Adipocyte (in vitro differentiated cells): Measurements from ENCODE around the gene B4GALT5.
A peak's percentile ranks its signal among the peaks of the same experiment; 100 is the strongest.
"Not testable (repeated sequence)": the region's sequence is repeated elsewhere in the genome, so short reads cannot be mapped to it uniquely, and the experiment has no call there.

Experiments
- DNase-seq: peaks from one replicate; pipeline ENCODE4 v3.0.0-alpha.2; 2015; ENCODE audit warnings: low read depth
- H3K27me3 ChIP-seq: replicated peaks from 2 replicates; pipeline ENCODE4 v1.7.0; 2013; ENCODE audit warnings: mild to moderate bottlenecking, low read length, moderate library complexity; ENCODE audit not compliant: control insufficient read depth, insufficient read depth
- H3K36me3 ChIP-seq: 2 replicates; pipeline ENCODE4 v1.7.0; 2013; ENCODE audit warnings: low read length, mild to moderate bottlenecking, moderate library complexity; ENCODE audit not compliant: control insufficient read depth, insufficient read depth, severe bottlenecking
- H3K4me1 ChIP-seq: 2 replicates; pipeline ENCODE4 v1.7.0; 2013; ENCODE audit warnings: mild to moderate bottlenecking, low read length, moderate library complexity; ENCODE audit not compliant: control insufficient read depth, insufficient read depth
- H3K4me3 ChIP-seq: 2 replicates; pipeline ENCODE4 v1.7.0; 2013; ENCODE audit warnings: mild to moderate bottlenecking, low read length, moderate library complexity
- H3K9ac ChIP-seq: 2 replicates; pipeline ENCODE4 v1.7.0; 2013; ENCODE audit warnings: mild to moderate bottlenecking, low read length, moderate library complexity
- H3K9me3 ChIP-seq: 2 replicates; pipeline ENCODE4 v1.7.0; 2013; ENCODE audit warnings: mild to moderate bottlenecking, low read length, moderate library complexity; ENCODE audit not compliant: control insufficient read depth

B4GALT5 gene

DNA sequence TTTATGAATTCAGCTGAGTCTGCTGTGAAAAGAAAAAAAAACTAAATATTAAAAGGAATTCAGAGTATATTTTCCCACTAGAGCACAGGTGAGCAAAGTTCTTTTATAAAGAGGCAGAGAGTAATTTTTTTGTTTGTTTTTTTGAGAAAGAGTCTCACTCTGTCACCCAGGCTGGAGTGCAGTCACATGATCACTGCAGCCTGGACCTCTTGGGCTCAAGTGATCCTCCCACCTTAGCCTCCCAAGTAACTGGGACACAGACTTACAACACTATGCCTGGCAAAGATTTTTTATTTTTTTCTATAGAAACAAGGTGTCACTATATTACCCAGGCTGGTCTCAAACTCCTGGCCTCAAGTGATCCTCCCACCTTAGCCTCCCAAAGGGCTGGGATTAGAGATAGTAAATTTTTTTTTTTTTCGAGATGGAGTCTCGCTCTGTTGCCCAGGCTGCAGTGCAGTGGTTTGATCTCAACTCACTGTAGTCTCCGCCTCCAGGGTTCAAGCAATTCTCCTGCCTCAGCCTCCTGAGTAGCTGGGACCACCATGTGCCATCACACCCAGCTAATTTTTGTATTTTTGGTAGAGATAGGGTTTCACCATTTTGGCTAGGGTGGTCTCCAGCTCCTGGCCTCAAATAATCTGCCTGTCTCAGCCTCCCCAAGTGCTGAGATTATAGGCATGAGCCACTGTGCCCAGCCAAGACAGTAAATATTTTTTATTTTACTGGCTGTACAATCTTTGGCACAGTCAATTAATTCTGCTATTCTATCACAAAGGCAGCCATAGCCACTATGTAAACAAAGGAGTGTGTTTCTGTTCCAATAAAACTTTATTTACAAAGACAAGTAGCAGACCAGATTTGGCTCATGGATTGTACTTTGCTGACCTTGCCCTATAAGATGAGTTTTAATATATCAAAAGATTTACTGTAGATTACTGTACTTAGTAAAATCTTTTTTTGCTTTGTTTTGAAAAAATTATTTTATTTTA, 14.5 kb upstream of the B4GALT5 start:
- H3K27me3 ChIP-seq = no peaks in the 10 kb centered on the region

DNA sequence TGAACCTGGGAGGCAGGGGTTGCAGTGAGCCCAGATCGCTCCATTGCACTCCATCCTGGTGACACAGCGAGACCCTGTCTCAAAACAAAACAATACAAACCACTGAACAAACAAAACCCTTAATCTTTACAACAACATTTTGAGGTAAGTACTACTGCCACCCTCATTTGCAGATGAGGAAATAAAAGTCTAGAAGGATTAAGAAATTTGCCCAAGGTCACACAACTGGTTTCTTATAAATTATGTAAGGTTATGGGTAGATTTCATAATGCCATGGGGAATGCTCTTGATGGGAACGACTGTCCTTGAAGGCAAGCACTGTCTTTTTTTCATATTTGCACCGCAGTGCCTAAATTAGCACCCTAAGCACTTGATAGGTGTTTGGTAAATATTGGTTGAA, 13.8 kb upstream of the B4GALT5 start:
- DNase-seq = no peak
- H3K4me1 ChIP-seq = peaks cover 28% of the 10 kb centered on the region
- no peak overlapping the region for H3K9ac ChIP-seq
- no peak overlapping the region for H3K4me3 ChIP-seq
- H3K9me3 ChIP-seq = peaks cover 4% of the 10 kb centered on the region
- no peaks in the 10 kb centered on the region for H3K27me3 ChIP-seq
- no peaks in the 10 kb centered on the region for H3K36me3 ChIP-seq

More for the DNA sequence above, 14.5 kb upstream of the B4GALT5 start:
- peaks cover 28% of the 10 kb centered on the region for H3K4me1 ChIP-seq
- H3K9ac ChIP-seq = no peak overlapping the region
- no peak for DNase-seq
- no peak overlapping the region for H3K4me3 ChIP-seq
- H3K9me3 ChIP-seq = peaks cover 4% of the 10 kb centered on the region
- no peaks in the 10 kb centered on the region for H3K36me3 ChIP-seq

DNA sequence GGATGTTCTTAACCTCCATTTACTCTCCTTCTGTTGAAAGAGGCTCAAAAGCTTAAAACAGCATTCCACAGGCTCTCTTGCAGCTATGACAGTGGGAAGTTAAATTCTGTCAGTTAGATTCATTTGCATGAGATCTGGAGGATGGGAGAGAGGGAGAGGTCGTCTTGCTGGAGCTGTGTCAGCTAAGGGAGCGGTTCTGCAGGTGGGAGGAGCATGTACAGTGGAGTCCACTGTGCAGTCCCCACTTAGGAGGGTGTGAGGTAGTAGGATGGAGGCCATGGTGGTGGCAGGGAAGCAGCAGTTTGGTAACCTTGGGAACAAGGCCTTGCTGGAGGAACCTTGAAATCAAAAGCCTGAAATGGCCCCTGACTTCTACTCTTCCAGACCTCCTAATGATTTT, 12.0 kb upstream of the B4GALT5 start:
- DNase-seq = no peak
- H3K4me1 ChIP-seq = peaks cover 28% of the 10 kb centered on the region
- H3K36me3 ChIP-seq = no peaks in the 10 kb centered on the region
- H3K9me3 ChIP-seq = peaks cover 4% of the 10 kb centered on the region
- H3K27me3 ChIP-seq = no peaks in the 10 kb centered on the region
- H3K9ac ChIP-seq = no peak overlapping the region
- no peak overlapping the region for H3K4me3 ChIP-seq

DNA sequence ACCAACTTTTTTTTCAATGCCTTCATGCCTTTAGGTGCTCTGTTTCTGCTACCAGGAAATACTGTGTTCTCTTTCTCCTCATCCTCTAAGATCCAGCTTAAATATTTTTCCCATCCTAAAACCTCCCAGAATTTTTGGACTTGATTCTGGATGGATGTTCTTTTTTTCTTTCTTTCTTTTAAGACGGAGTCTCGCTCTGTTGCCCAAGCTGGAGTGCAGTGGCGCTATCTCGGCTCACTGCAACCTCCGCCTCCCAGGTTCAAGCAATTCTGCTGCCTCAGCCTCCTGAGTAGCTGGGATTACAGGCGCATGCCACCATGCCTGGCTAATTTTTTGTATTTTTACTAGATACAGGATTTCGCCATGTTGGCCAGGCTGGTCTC, 11.5 kb upstream of the B4GALT5 start:
- H3K9me3 ChIP-seq, H3K27me3 ChIP-seq, DNase-seq, H3K36me3 ChIP-seq: not testable (repeated sequence)
- Histone ChIP-seq H3K4me3 (peak overlapping the region; percentile 65), H3K9ac (peak overlapping the region; percentile 35), H3K4me1 (peaks cover 28% of the 10 kb centered on the region)

DNA sequence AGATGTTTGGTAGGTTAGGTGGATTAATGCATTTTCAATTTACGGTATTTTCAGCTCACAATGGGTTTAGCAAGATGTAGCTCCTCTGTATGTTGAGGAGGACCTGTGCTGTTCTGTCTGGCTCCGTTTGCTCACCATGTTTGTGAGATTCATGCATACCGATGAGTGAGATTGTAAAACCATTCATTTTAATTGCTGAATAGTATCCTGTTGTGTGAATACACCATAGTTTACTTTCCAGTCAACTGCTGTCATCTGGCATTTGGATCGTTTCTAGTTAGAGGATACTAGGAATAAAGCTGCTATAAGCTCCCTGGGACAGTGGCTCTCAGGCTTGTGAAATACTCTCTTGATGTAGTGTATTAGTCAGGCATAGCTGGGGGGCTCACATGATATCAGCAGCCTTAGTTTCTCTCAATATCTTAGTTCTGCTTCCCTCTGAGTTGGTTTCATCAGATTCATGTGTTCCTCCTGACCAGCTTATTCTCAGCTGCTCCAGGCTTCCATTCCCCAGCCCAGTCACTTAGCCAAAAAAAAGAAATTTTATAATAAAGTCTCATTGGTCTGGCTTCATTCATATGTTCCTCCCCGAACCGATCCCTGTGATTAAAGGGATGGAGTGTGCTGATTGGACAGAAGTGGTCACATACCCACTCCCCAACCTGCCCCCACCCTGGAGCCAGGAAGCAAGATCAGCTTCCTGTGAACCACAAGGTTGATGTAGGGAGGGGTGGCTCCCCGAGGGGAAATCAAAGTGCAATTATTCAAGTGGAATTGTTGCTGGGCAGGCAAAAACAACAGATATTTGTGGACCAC, 10.9 kb upstream of the B4GALT5 start:
- no peaks in the 10 kb centered on the region for H3K36me3 ChIP-seq
- H3K9me3 ChIP-seq = peaks cover 4% of the 10 kb centered on the region
- no peaks in the 10 kb centered on the region for H3K27me3 ChIP-seq
- peak overlapping the region; percentile 65 for H3K4me3 ChIP-seq
- peak overlapping the region; percentile 35 for H3K9ac ChIP-seq
- H3K4me1 ChIP-seq = peaks cover 23% of the 10 kb centered on the region
- DNase-seq = peak; percentile 77

DNA sequence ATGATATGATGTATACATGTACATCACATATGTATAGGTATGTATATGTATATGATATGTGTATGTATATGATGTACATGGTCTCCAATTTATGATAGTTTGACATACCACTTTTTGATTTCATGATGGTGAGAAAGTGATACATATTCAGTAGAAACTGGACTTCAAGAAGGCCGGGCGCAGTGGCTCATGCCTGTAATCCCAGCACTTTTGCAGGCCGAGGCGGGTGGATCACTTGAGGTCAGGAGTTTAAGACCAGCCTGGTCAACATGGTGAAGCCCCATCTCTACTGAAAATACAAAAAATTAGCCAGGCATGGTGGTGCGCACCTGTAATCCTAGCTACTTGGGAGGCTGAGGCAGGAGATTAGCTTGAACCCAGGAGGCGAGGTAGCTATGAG, 10.1 kb upstream of the B4GALT5 start:
- not testable (repeated sequence) for H3K27me3 ChIP-seq, H3K9me3 ChIP-seq, DNase-seq, H3K36me3 ChIP-seq, H3K4me3 ChIP-seq, H3K9ac ChIP-seq
- H3K4me1 ChIP-seq = peaks cover 21% of the 10 kb centered on the region

DNA sequence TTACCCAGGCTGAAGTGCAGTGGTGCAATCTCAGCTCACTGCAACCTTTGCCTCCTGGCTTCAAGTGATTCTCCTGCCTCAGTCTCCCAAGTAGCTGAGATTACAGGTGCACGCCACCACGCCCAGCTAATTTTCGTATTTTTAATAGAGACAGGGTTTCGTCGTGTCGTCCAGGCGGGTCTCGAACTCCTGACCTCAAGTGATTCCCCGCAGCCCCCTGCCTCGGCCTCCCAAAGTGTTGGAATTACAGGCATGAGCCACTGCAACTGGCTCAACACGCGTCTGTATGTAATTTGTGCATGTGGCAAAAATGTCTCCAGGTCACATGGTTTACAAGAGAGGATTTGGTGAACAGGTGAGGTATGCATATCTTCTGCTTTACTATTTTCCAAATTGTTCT, 7.6 kb upstream of the B4GALT5 start:
- H3K27me3 ChIP-seq = not testable (repeated sequence)

DNA sequence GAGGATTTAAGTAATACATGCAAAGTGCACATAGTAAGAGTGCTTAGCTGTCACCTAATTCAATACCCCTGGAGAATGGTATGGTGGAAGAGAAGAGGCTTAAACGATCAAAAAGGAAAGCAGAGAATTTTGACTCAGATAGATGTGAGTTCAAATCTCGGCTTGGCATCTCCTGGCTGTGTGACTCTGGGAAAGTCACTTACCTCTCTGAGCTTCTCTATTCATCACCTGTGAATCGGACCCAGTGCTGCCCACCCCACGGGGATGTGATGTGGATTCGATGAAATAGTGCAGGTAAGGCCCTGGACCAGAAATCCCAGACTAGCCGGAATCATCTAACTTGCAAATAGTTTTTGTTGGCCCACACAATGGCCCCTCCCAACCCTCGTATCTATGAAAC, 1.8 kb upstream of the B4GALT5 start:
- Histone ChIP-seq H3K36me3 (no peaks in the 10 kb centered on the region), H3K4me1 (peaks cover 18% of the 10 kb centered on the region), H3K9me3 (no peaks in the 10 kb centered on the region), H3K9ac (no peak overlapping the region), H3K27me3 (no peaks in the 10 kb centered on the region), H3K4me3 (no peak overlapping the region)
- DNase-seq = no peak

More for the DNA sequence above, 7.6 kb upstream of the B4GALT5 start:
- not testable (repeated sequence) for H3K36me3 ChIP-seq, DNase-seq, H3K9me3 ChIP-seq, H3K9ac ChIP-seq, H3K4me3 ChIP-seq
- H3K4me1 ChIP-seq = peaks cover 11% of the 10 kb centered on the region

DNA sequence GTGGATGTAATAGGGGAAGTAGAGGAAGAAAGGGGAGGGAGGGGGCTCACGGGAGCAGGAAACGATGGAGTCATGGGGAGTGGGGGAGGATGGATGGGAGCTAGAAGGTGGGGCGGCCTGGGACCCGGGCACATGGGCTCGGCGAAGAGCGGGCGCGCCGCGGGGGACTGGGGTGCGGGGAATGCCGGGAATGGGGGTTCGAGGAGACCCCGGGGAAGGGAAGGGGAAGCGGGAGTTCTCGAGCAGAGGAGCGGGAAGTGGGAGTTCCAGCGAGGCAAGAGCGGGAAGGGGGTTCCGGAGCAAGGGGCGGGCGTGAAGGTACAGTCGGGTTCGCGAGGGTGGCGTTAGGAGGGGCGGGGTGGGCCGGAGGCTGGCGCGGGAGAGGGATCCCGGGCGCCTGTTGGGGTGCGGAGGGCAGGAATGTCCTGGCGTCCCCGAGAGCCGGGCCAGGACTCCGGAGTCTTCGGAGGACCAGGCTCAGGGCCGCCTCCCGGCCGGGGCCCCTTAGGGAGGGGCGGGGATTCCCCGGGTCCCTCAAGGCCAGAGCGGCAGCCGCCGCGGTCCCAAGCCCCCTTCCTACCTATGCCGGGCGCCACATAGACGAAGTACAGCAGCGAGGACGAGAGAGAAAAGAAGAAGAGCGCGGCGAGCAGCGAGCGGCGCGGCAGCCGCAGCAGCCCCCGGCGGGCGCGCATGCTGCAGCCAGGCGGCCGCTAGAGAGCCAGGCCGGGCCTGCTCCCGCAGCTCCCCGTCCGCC, 504 bp downstream of the B4GALT5 start:
- Histone ChIP-seq H3K9ac (peak overlapping the region; percentile 95), H3K9me3 (no peaks in the 10 kb centered on the region), H3K36me3 (no peaks in the 10 kb centered on the region), H3K4me1 (peaks cover 29% of the 10 kb centered on the region), H3K27me3 (no peaks in the 10 kb centered on the region), H3K4me3 (peak overlapping the region; percentile 90)
- DNase-seq = peak; percentile 60

DNA sequence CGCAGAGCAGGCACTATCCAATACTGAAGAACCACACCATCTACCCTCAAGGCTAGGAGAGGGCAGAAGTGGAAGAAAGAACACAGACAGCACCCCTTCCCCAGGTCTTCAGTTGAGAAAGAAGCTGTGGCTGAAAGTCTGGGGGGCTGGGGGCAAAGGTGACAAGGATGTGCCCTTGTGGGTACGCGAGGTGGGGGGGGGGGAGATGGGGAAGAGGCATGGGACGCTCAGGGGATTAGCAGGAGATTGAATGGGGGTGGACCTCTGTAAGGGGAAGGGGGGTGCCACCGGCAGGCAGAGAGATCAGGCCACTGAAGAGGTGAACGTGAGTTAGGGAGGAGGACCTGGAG, 1.1 kb downstream of the B4GALT5 start:
- Histone ChIP-seq H3K4me1 (peaks cover 29% of the 10 kb centered on the region), H3K9ac (peak overlapping the region; percentile 95), H3K27me3 (no peaks in the 10 kb centered on the region), H3K36me3 (no peaks in the 10 kb centered on the region), H3K9me3 (no peaks in the 10 kb centered on the region), H3K4me3 (peak overlapping the region; percentile 90)
- no peak for DNase-seq

DNA sequence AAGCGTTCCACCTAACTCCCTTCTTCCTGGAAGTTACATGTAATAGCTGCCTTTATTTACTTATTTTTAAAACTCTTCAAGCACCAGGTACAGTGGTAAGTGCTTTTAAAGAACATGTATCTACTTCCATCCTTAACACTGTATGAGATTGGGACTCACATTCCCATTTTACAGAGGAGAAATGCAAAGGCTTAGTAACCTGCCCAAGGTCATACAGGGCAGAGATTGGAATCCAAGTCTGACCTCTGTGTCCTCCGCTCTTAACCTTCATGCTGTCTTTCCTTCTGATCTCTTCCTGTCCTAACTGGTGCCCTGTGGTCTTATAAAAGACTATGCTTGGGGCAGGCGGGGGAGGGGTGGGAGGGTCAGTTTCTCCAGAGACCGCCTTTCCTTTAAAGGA, 1.6 kb downstream of the B4GALT5 start:
- peaks cover 33% of the 10 kb centered on the region for H3K4me1 ChIP-seq
- no peak for DNase-seq
- H3K9ac ChIP-seq = peak overlapping the region; percentile 95
- H3K36me3 ChIP-seq = no peaks in the 10 kb centered on the region
- H3K9me3 ChIP-seq = no peaks in the 10 kb centered on the region
- H3K4me3 ChIP-seq = peak overlapping the region; percentile 90
- H3K27me3 ChIP-seq = no peaks in the 10 kb centered on the region
